ENCODE data around the gene FXR1. TPM values are rescaled to one million over a fixed set of nuclear protein-coding genes. Genes with fewer than 3 reads are reported as not detected.

FXR1 gene
- total RNA-seq, 1 experiment from 2014 or later, result 126 TPM

- no peak overlapping the region for H3K4me3 ChIP-seq (ENCODE audit: low read depth, low read length)
- ChIA-PET POLR2A (no interaction called here), CTCF (no interaction called here)
- Mint-ChIP-seq H3K4me3 (ENCODE audit: unreplicated experiment) (no peak overlapping the region), H3K4me1 (ENCODE audit: low read depth, unreplicated experiment) (no peaks in the 10 kb centered on the region), H3K27me3 (ENCODE audit: insufficient read depth, unreplicated experiment) (no peaks in the 10 kb centered on the region), H3K27ac (ENCODE audit: unreplicated experiment) (no peak overlapping the region), H3K36me3 (ENCODE audit: insufficient read depth, unreplicated experiment) (peaks cover 5% of the 10 kb centered on the region), H3K9me3 (ENCODE audit: unreplicated experiment) (no peaks in the 10 kb centered on the region)
- H3K9me3 ChIP-seq, result no peaks in the 10 kb centered on the region
- DNase-seq, result no peak
- BruUV-seq (replicated peaks), result no TSS peak
- intact Hi-C loops (cut with micrococcal nuclease; ENCODE audit: unreplicated experiment), result no loop called here
- no peaks in the 10 kb centered on the region for H3K27me3 ChIP-seq (replicated peaks; ENCODE audit: control insufficient read depth, insufficient read depth, low read length)
- no peaks in the 10 kb centered on the region for H3K36me3 ChIP-seq (ENCODE audit: control insufficient read depth, insufficient read depth, low read length)
- H3K4me1 ChIP-seq, result peaks cover 21% of the 10 kb centered on the region
- TF ChIP-seq, protein P1, sequence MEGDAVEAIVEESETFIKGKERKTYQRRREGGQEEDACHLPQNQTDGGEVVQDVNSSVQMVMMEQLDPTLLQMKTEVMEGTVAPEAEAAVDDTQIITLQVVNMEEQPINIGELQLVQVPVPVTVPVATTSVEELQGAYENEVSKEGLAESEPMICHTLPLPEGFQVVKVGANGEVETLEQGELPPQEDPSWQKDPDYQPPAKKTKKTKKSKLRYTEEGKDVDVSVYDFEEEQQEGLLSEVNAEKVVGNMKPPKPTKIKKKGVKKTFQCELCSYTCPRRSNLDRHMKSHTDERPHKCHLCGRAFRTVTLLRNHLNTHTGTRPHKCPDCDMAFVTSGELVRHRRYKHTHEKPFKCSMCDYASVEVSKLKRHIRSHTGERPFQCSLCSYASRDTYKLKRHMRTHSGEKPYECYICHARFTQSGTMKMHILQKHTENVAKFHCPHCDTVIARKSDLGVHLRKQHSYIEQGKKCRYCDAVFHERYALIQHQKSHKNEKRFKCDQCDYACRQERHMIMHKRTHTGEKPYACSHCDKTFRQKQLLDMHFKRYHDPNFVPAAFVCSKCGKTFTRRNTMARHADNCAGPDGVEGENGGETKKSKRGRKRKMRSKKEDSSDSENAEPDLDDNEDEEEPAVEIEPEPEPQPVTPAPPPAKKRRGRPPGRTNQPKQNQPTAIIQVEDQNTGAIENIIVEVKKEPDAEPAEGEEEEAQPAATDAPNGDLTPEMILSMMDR (IDR thresholded peaks at IDR 0.05; ENCODE audit: insufficient read depth in 1 of 2, low read depth in 1 of 2, low read length in 1 of 2, severe bottlenecking in 1 of 2, unreplicated experiment in 1 of 2), result no peak
Observed at GRCh38 chr3:180910823-180911222, 1.6 kb upstream of the FXR1 start.

- Mint-ChIP-seq H3K36me3 (ENCODE audit: insufficient read depth, unreplicated experiment) (peaks cover 11% of the 10 kb centered on the region), H3K4me1 (ENCODE audit: low read depth, unreplicated experiment) (no peaks in the 10 kb centered on the region), H3K27me3 (ENCODE audit: insufficient read depth, unreplicated experiment) (no peaks in the 10 kb centered on the region), H3K4me3 (ENCODE audit: unreplicated experiment) (peak overlapping the region; percentile 98), H3K27ac (ENCODE audit: unreplicated experiment) (peak overlapping the region; percentile 94), H3K9me3 (ENCODE audit: unreplicated experiment) (no peaks in the 10 kb centered on the region)
- Histone ChIP-seq H3K9me3 (no peaks in the 10 kb centered on the region), H3K4me1 (peaks cover 21% of the 10 kb centered on the region), H3K36me3 (ENCODE audit: control insufficient read depth, insufficient read depth, low read length) (no peaks in the 10 kb centered on the region), H3K4me3 (ENCODE audit: low read depth, low read length) (peak overlapping the region; percentile 68), H3K27me3 (replicated peaks; ENCODE audit: control insufficient read depth, insufficient read depth, low read length) (no peaks in the 10 kb centered on the region)
- no peak for DNase-seq
- POLR2A ChIA-PET, result no interaction called here
- TF ChIP-seq, protein P1 (IDR thresholded peaks at IDR 0.05; ENCODE audit: insufficient read depth in 1 of 2, low read depth in 1 of 2, low read length in 1 of 2, severe bottlenecking in 1 of 2, unreplicated experiment in 1 of 2), result no peak
- intact Hi-C loops (cut with micrococcal nuclease; ENCODE audit: unreplicated experiment), result loop anchor here (1.0 kb wide), 1 partner anchor 77 kb away; the partner anchor contains the start of gene DNAJC19
- BruUV-seq (replicated peaks), result TSS peak; percentile 32
- CTCF ChIA-PET, result interaction anchor here (0.5 to 1.3 kb wide), 2 partner anchors 77 to 1708 kb away, joined by 3 read pairs; partner anchors contain the start of gene DNAJC19
Observed at GRCh38 chr3:180911876-180912303, 580 bp upstream of the FXR1 start.

DNA sequence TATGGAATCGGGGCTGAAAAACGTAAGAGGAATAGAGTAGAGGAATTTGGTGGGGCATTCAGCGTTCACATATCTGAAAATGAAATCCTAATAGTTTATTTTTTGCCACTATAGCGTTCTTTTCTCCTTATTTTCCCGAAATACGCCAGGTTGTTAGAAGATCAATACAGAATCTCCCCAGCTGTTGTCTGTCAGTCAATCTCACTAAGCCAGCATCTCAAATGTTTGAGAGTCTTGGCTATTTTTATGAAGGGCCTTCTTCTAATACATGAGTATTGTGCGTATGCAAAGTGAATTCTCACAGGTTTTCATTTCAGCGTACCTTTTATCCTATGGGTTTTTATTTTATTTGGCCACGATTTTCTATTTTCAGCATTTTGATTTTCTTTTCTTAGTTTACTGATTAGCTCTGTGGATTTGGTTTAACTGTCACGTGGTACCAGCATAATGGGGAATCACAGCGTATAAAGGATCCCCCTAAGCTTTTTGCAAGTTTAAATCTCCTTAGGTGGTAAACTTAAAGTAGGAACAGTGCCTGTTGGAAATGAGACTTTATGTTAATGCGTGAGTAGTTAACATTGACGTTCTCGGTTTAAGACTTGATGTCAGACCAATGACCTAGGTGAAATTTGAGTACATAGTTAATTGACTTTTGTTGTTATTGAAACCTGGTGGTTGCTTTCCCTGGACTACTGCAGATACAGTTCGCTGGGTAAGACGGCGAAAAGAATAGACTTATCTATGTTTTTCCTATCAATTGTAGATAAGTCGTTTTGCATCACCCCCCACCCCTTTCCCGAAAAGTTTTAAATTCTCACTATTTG lies 1.3 kb downstream of the FXR1 start:
- intact Hi-C loops (cut with micrococcal nuclease; ENCODE audit: unreplicated experiment), result no loop called here
- H3K4me1 ChIP-seq, result peaks cover 21% of the 10 kb centered on the region
- TSS peak; percentile 56 for BruUV-seq (replicated peaks)
- peak overlapping the region; percentile 68 for H3K4me3 ChIP-seq (ENCODE audit: low read depth, low read length)
- H3K27me3 Mint-ChIP-seq (ENCODE audit: insufficient read depth, unreplicated experiment), result no peaks in the 10 kb centered on the region
- no peaks in the 10 kb centered on the region for H3K36me3 ChIP-seq (ENCODE audit: control insufficient read depth, insufficient read depth, low read length)
- no peaks in the 10 kb centered on the region for H3K9me3 ChIP-seq
- CTCF ChIA-PET, result no interaction called here
- H3K4me1 Mint-ChIP-seq (ENCODE audit: low read depth, unreplicated experiment), result no peaks in the 10 kb centered on the region
- peak overlapping the region; percentile 94 for H3K27ac Mint-ChIP-seq (ENCODE audit: unreplicated experiment)
- DNase-seq, result no peak
- H3K4me3 Mint-ChIP-seq (ENCODE audit: unreplicated experiment), result peak overlapping the region; percentile 98
- POLR2A ChIA-PET, result no interaction called here
- H3K27me3 ChIP-seq (replicated peaks; ENCODE audit: control insufficient read depth, insufficient read depth, low read length), result no peaks in the 10 kb centered on the region
- peaks cover 12% of the 10 kb centered on the region for H3K36me3 Mint-ChIP-seq (ENCODE audit: insufficient read depth, unreplicated experiment)
- H3K9me3 Mint-ChIP-seq (ENCODE audit: unreplicated experiment), result no peaks in the 10 kb centered on the region
- TF ChIP-seq, protein P1 (IDR thresholded peaks at IDR 0.05; ENCODE audit: insufficient read depth in 1 of 2, low read depth in 1 of 2, low read length in 1 of 2, severe bottlenecking in 1 of 2, unreplicated experiment in 1 of 2), result no peak
